Measurements from ENCODE around the gene NFATC3. TPM values are rescaled to one million over a fixed set of nuclear protein-coding genes. Genes with fewer than 3 reads are reported as not detected.

NFATC3 gene
- total and polyA plus RNA-seq, 2 of the 8 experiments (the other 6 are each of a cell fraction or from before 2014, with no cell fraction given), result 17.6 to 34.5 TPM

- H3K79me1 ChIP-seq (ENCODE audit: low read depth, low read length), result no peaks in the 10 kb centered on the region
- TF ChIP-seq, protein P1, sequence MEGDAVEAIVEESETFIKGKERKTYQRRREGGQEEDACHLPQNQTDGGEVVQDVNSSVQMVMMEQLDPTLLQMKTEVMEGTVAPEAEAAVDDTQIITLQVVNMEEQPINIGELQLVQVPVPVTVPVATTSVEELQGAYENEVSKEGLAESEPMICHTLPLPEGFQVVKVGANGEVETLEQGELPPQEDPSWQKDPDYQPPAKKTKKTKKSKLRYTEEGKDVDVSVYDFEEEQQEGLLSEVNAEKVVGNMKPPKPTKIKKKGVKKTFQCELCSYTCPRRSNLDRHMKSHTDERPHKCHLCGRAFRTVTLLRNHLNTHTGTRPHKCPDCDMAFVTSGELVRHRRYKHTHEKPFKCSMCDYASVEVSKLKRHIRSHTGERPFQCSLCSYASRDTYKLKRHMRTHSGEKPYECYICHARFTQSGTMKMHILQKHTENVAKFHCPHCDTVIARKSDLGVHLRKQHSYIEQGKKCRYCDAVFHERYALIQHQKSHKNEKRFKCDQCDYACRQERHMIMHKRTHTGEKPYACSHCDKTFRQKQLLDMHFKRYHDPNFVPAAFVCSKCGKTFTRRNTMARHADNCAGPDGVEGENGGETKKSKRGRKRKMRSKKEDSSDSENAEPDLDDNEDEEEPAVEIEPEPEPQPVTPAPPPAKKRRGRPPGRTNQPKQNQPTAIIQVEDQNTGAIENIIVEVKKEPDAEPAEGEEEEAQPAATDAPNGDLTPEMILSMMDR (IDR thresholded peaks at IDR 0.05; ENCODE audit: control extremely low read depth in 1 of 3, insufficient read depth in 1 of 3, low read depth in 1 of 3, low read length in 3 of 3), result no peak
- TF ChIP-seq CBX5 (IDR thresholded peaks at IDR 0.05; ENCODE audit: low read depth, low read length) (no peak), TEAD4 (IDR thresholded peaks at IDR 0.05; ENCODE audit: low read depth, low read length) (no peak), RAD21 (IDR thresholded peaks at IDR 0.05 in 1 of 2, conservative IDR thresholded peaks at IDR 0.05 in 1 of 2; ENCODE audit: low read depth in 2 of 2, low read length in 2 of 2) (no peak), EP300 (IDR thresholded peaks at IDR 0.05; ENCODE audit: borderline replicate concordance in 1 of 2, low read depth in 2 of 2, low read length in 2 of 2) (no peak), JUN (IDR thresholded peaks at IDR 0.05; ENCODE audit: low read depth, low read length) (no peak), NRF1 (IDR thresholded peaks at IDR 0.05; ENCODE audit: low read depth, low read length) (no peak), KDM4A (IDR thresholded peaks at IDR 0.05; ENCODE audit: low read depth, low read length, severe bottlenecking) (no peak), KDM5A (IDR thresholded peaks at IDR 0.05; ENCODE audit: low read length) (no peak), SIRT6 (IDR thresholded peaks at IDR 0.05; ENCODE audit: low read length) (no peak)
- H2BK12ac ChIP-seq (ENCODE audit: low read depth, low read length), result no peak overlapping the region
- H2BK120ac ChIP-seq (replicated peaks; ENCODE audit: low read depth, low read length), result no peak overlapping the region
- H3K36me3 ChIP-seq (ENCODE audit: control insufficient read depth in 2 of 4, insufficient read depth in 4 of 4, low read length in 3 of 4), result peaks cover 0 to 4% (median 0%) of the 10 kb centered on the region in 4 experiments; a peak in 4 of 8 replicates
- H3K14ac ChIP-seq (ENCODE audit: insufficient read length), result no peak overlapping the region
- no peak overlapping the region for H2BK15ac ChIP-seq (ENCODE audit: low read length)
- H3K4me2 ChIP-seq (ENCODE audit: insufficient read depth in 1 of 2, low read depth in 2 of 2, low read length in 2 of 2), result no peak overlapping the region
- H3K27ac ChIP-seq (ENCODE audit: low read depth, low read length), result no peak overlapping the region
- no peak overlapping the region for H2BK20ac ChIP-seq (ENCODE audit: low read length)
- 86% methylated on average over 1 of the region's 1 CpG; no CpG with 5 or more reads in 1 of the 2 experiments for WGBS, 2 experiments (ENCODE audit: extremely low coverage in 1 of 2, insufficient coverage in 1 of 2, insufficient read length in 1 of 2, insufficient replicate concordance in 2 of 2, low coverage in 1 of 2, low lambda C conversion rate in 2 of 2, missing lambda C conversion rate in 1 of 2)
- no peak overlapping the region for H2AFZ ChIP-seq (ENCODE audit: low read length)
- H4K20me1 ChIP-seq (replicated peaks in 1 of 2; ENCODE audit: control insufficient read depth in 1 of 2, insufficient read depth in 2 of 2, low read length in 2 of 2), result no peaks in the 10 kb centered on the region
- no peaks in the 10 kb centered on the region for H3K27me3 ChIP-seq (replicated peaks in 1 of 4; ENCODE audit: control insufficient read depth in 3 of 4, extremely low read depth in 1 of 4, insufficient read depth in 3 of 4, low read length in 3 of 4)
- ChIA-PET CTCF (ENCODE audit: partially characterized antibody) (interaction anchor here (2.8 kb wide), 1 partner anchor 129 kb away, joined by 9 read pairs; no protein-coding TSS in a partner anchor), POLR2A (ENCODE audit: partially characterized antibody) (no interaction called here)
- H3K9me3 ChIP-seq (ENCODE audit: insufficient read depth in 2 of 2, low read depth in 1 of 2, low read length in 1 of 2), result no peaks in the 10 kb centered on the region
- H3K56ac ChIP-seq (replicated peaks; ENCODE audit: insufficient read length, low read depth, low read length), result no peak overlapping the region
- no peak overlapping the region for H3K4ac ChIP-seq (replicated peaks; ENCODE audit: insufficient read length, low read depth, low read length)
- no peak overlapping the region for H4K91ac ChIP-seq (replicated peaks; ENCODE audit: insufficient read length, low read length)
- no peak for DNase-seq (ENCODE audit: low read depth in 1 of 2, low spot score in 2 of 2)
- no peak overlapping the region for H2BK5ac ChIP-seq (ENCODE audit: low read depth, low read length)
- H4K8ac ChIP-seq (ENCODE audit: extremely low read depth, insufficient read depth, low read length), result no peak overlapping the region
- no peak overlapping the region for H4K5ac ChIP-seq (ENCODE audit: insufficient read length, low read depth, low read length)
- no peak overlapping the region for H3K23ac ChIP-seq (ENCODE audit: insufficient read length)
- no peak overlapping the region for H3K18ac ChIP-seq (ENCODE audit: extremely low read depth, low read length)
- no peak for FAIRE-seq
- peaks cover 0 to 2% (median 0%) of the 10 kb centered on the region in 4 experiments; a peak in 1 of 7 replicates for H3K4me1 ChIP-seq (replicated peaks in 1 of 4; ENCODE audit: control insufficient read depth in 3 of 4, insufficient read depth in 4 of 4, low read length in 3 of 4)
- H3K4me3 ChIP-seq (ENCODE audit: extremely low read depth in 1 of 4, insufficient read depth in 2 of 4, low read depth in 3 of 4, low read length in 4 of 4), result no peak overlapping the region
- no peaks in the 10 kb centered on the region for H3K79me2 ChIP-seq (ENCODE audit: control insufficient read depth in 1 of 2, insufficient read depth in 2 of 2, low read length in 2 of 2)
- no peak overlapping the region for H2AK5ac ChIP-seq (ENCODE audit: low read depth, low read length)
- H3K9ac ChIP-seq (replicated peaks in 1 of 4; ENCODE audit: extremely low read depth in 1 of 4, low read depth in 3 of 4, low read length in 3 of 4), result no peak overlapping the region
- H3K23me2 ChIP-seq (ENCODE audit: low read depth, low read length), result no peaks in the 10 kb centered on the region
Observed at GRCh38 chr16:68223072-68223471, 137.9 kb downstream of the NFATC3 start.

Data from H1 (cell line).